HG03442 (cell line): ENCODE results near the gene HMGA1.
"Not testable (repeated sequence)": the region's sequence is repeated elsewhere in the genome, so short reads cannot be mapped to it uniquely, and the experiment has no call there.

Experiments used
- ATAC-seq: cut with Tn5 transposase; IDR thresholded peaks from one replicate; pipeline ENCODE4 v1.9.1; 2021; ENCODE audit warnings: mild to moderate bottlenecking, moderate library complexity; ENCODE audit not compliant: unreplicated experiment

HMGA1 gene

DNA sequence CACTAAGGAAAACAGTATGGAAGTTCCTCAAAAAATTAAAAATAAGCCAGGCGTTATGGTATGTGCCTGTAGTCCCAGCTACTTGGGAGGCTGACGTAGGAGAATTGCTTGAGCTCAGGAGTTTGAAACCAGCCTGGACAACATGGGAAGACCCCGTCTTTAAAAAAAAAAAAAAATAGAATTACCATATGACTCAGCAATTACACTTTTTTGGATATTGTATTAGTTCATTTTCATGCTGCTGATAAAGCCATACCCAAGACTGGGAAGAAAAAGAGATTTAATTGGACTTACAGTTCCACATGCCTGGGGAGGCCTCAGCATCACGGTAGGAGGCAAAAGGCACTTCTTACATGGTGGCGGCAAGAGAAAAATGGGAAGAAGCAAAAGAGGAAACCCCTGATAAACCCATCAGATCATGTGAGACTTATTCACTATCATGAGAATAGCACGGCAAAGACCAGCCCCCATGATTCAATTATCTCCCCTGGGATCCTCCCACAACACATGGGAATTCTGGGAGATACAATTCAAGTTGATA lies 22.9 kb downstream of the HMGA1 start:
- ATAC-seq: no peak

GRCh38 chr6:34260576-34261267 lies 24.0 kb downstream of the HMGA1 start:
- ATAC-seq: no peak

DNA sequence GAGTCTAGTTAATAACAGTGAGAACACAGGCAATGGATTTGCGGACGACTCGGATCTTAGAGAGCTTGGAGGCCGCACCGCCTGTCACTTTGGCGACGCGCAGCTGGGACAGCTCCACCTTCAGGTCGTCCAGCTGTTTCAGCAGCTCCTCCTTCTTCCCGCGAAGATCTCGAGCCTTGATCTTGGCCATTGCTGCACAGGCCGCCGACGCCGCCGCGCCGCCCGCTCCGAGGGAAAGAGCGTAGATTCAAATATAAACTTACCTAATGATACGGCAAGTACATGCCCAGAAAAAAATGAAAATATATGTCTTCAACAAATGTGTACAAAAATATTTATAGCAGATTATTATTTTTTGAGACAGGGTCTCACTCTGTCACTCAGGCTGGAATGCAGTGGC lies 26.8 kb downstream of the HMGA1 start:
- not testable (repeated sequence) for ATAC-seq

DNA sequence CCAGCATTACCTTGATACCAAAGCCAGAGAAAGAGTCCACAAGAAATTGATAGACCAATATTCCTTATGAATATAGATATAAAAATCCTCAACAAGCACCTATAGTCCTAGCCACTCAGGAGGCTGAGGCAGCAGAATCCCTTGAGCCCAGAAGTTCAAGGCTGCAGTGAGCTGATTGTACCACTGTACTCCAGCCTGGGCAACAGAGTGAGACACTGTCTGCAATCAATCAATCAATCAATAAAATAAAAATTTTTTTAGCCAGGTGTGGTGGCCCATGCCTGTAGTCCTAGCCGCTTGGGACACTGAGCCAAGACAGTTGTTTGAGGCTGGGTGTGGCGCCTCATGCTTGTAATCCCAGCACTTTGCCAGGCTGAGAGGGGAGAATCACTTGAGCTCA lies 31.1 kb downstream of the HMGA1 start:
- ATAC-seq: no peak

DNA sequence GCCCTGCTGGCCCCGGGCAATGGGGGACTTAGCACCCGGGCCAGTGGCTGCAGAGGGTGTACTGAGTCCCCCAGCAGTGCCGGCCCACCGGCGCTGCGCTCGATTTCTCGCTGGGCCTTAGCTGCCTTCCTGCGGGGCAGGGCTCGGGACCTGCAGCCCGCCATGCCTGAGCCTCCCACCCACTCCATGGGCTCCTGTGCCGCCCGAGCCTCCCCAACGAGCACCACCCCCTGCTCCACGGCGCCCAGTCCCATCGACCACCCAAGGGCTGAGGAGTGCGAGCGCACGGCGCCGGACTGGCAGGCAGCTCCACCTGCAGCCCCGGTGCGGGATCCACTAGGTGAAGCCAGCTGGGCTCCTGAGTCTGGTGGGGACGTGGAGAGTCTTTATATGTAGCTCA lies 32.5 kb downstream of the HMGA1 start:
- ATAC-seq: not testable (repeated sequence)

GRCh38 chr6:34269658-34270341 lies 33.1 kb downstream of the HMGA1 start:
- not testable (repeated sequence) for ATAC-seq

- ATAC-seq: no peak
Observed at GRCh38 chr6:34272013-34272926, 35.6 kb downstream of the HMGA1 start.

DNA sequence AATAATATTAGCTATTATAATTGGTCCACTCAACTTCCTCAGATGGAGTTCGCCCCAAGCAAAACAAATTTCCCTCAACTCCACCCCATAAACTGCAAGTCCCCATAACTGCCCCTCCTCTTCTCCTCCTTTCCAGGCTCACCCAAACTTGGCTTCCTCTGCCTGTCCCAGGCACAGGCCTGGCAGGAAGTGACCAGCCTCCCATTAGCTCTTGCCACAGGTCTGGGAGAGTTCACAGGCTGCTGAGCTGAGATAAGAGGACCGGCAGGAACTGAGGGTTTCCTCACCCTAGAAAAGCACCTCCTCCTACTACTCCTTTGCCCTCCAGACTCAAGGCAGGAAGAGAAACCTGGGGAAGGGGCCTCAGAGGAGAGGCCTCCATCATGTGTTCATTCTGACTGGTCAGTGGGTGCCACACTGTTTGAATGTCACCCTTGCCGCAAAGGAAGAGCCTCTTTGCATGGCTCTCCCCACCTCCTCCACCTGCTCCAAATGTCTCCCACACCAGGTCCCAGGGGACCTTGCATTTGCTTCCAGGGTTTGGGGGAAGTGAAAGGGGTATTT lies 36.7 kb downstream of the HMGA1 start:
- no peak for ATAC-seq

GRCh38 chr6:34274129-34274528 lies 37.5 kb downstream of the HMGA1 start:
- no peak for ATAC-seq

DNA sequence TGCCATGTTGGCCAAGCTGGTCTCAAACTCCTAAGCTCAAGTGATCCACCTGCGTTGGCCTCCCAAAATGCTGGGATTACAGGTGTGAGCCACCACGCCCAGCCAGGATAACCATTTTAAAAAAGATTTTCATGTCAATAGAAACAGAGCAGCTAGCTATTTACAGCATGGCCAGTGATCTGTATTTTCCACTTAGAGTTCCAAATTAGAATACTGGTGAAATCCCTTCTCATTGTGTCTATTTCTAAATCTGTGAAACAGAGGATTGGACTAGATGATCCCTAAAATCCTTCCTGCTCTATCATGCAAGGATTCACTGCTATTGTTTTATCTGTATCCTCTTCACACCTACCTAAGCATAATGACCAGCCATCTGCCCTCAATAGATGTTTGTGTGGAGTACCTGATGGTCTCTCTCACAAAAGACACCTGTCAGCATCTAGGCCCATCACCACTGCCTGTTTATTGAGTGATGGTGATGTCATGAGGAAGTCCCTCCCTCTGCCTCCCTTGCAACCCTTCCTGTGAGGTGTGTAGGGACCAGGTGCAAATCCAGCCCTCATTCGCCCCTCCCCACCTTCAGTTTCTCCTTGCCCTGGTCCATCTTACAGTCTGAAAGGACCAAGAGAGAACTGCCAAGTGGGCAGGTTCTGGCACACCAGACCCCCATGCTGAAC lies 38.6 kb downstream of the HMGA1 start:
- ATAC-seq: no peak

DNA sequence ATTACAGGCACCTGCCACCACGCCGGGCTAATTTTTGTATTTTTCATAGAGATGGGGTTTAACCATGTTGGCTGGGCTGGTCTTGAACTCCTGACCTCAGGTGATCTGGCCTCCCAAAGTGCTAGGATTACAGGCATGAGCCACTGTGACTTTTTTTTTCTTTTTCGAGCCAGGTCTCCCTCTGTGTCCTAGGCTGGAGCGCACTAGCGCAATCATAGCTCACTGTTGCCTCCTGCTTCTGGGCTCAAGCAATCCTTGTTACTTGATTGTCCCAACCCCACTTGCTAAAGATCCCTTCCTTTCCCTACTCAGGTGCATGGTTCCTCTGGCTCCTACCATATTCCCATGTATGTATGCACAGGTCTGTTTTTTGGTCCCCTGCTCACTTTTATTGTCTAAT lies 39.5 kb downstream of the HMGA1 start:
- no peak for ATAC-seq

- ATAC-seq: no peak
Observed at GRCh38 chr6:34276881-34277762, 40.4 kb downstream of the HMGA1 start.

GRCh38 chr6:34277763-34278112 lies 41.1 kb downstream of the HMGA1 start:
- no peak for ATAC-seq

- ATAC-seq: no peak
Observed at GRCh38 chr6:34278833-34279232, 42.2 kb downstream of the HMGA1 start.

- ATAC-seq: no peak
Observed at GRCh38 chr6:34280216-34280615, 43.5 kb downstream of the HMGA1 start.

GRCh38 chr6:34281702-34282334 lies 45.1 kb downstream of the HMGA1 start:
- no peak for ATAC-seq

- ATAC-seq: no peak
Observed at GRCh38 chr6:34284563-34285447, 48.1 kb downstream of the HMGA1 start.
